GM10266 (cell line): ENCODE measurements around the gene SPATA2L.
A peak's percentile ranks its signal among the peaks of the same experiment; 100 is the strongest.
"Not testable (repeated sequence)": the region's sequence is repeated elsewhere in the genome, so short reads cannot be mapped to it uniquely, and the experiment has no call there.

ENCODE experiments used
- DNase-seq: peaks from one replicate; pipeline ENCODE4 v3.0.0; 2012; ENCODE audit errors: extremely low spot score
- TF ChIP-seq, protein P1 (sequence below): IDR thresholded peaks from 2 replicates; pipeline ENCODE4 v1.5.1; 2012; ENCODE audit warnings: mild to moderate bottlenecking, low read depth; ENCODE audit not compliant: control insufficient read depth, insufficient read depth; ENCODE audit errors: missing control alignments

SPATA2L gene

GRCh38 chr16:89667633-89668032, 33.9 kb downstream of the SPATA2L start:
- TF ChIP-seq, protein P1, sequence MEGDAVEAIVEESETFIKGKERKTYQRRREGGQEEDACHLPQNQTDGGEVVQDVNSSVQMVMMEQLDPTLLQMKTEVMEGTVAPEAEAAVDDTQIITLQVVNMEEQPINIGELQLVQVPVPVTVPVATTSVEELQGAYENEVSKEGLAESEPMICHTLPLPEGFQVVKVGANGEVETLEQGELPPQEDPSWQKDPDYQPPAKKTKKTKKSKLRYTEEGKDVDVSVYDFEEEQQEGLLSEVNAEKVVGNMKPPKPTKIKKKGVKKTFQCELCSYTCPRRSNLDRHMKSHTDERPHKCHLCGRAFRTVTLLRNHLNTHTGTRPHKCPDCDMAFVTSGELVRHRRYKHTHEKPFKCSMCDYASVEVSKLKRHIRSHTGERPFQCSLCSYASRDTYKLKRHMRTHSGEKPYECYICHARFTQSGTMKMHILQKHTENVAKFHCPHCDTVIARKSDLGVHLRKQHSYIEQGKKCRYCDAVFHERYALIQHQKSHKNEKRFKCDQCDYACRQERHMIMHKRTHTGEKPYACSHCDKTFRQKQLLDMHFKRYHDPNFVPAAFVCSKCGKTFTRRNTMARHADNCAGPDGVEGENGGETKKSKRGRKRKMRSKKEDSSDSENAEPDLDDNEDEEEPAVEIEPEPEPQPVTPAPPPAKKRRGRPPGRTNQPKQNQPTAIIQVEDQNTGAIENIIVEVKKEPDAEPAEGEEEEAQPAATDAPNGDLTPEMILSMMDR = no peak
- DNase-seq = no peak

- DNase-seq = not testable (repeated sequence)
Measured at GRCh38 chr16:89667000-89667399, 34.5 kb downstream of the SPATA2L start.

DNA sequence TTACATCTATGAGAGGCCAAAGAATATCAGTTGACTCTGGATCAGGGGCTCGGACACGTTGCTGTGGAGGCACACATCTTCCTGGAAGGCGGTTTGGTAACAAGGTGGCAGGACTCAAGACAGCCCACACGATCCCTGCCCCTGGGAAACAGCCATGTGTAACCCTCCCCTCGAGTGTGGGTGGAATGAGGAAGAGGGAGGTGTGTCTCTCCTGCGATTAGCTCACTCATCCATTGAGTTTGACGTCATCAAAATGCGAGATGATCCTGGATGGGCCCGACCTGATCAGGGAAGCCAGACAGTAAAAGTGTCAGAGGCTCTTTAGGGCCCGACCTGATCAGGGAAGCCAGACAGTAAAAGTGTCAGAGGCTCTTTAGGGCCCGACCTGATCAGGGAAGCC, 37.3 kb downstream of the SPATA2L start:
- not testable (repeated sequence) for DNase-seq

DNA sequence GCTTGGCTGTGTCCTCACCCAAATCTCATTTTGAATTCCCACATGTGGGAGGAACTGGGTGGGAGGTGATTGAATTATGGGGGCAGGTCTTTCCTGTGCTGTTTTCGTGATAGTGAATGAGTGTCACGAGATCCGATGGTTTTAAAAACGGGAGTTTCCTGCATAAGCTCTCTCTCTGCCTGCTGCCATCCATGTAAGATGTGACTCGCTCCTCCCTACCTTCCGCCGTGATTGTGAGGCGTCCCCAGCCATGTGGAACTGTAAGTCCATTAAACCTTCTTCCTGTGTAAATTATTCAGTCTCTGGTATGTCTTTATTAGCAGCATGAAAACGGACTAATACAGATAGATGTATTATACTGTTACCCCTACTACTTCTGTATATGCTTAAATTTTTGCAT, 40.3 kb downstream of the SPATA2L start:
- DNase-seq = no peak
- TF ChIP-seq, protein P1 = no peak

GRCh38 chr16:89660146-89660545, 41.4 kb downstream of the SPATA2L start:
- TF ChIP-seq, protein P1 = no peak
- DNase-seq = no peak

- TF ChIP-seq, protein P1 = no peak
- no peak for DNase-seq
Measured at GRCh38 chr16:89658221-89658879, 43.2 kb downstream of the SPATA2L start.

DNA sequence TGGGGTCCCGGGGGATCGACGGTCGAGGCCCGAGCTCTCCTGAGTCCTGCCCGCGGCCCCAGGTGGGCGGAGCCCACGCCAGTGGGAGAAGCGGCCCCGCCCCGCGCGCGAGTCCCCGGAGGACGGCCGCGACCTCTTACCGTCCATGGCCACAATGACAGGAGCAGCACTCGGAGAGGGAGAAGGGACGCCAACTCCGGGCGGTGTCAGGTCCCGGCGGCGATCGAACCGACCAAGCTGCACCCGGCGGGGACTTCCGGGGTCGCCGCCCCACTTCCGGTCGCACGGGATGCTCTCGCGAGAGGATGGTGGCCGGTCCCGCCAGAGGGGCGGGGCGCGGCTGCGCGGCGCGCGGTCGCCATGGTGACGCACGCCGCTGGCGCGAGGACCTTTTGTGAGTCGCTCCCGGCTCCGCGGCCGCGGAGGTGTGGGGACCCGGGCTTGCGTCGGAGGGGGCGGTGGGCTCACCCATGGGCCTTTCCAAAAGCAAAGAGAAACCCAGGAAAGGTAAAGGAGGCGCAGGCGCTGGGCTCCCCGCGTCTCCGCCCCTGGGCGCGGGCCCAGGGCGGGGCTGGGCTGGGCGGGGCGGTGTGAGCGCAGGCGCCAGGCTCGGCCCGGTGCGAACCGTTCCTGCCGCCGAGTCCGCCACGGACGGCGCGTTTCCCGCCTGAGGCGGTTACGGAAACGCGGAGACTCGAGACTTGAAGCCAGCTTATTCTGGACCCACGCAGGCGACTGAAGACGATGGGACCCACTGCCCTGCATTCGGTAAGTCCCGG, 43.9 kb downstream of the SPATA2L start, which contains the start of the genes CHMP1A and SPATA33:
Gene CHMP1A, minus strand, starts transcription at position 267 of the 779 bp plus-strand sequence. Its CDS starts 120 bp downstream, at position 147.
Gene SPATA33, plus strand, starts transcription at position 395 of the 779 bp plus-strand sequence. Its CDS starts 76 bp downstream, at position 471.
- peak; percentile 100 for DNase-seq
- TF ChIP-seq, protein P1 = no peak

DNA sequence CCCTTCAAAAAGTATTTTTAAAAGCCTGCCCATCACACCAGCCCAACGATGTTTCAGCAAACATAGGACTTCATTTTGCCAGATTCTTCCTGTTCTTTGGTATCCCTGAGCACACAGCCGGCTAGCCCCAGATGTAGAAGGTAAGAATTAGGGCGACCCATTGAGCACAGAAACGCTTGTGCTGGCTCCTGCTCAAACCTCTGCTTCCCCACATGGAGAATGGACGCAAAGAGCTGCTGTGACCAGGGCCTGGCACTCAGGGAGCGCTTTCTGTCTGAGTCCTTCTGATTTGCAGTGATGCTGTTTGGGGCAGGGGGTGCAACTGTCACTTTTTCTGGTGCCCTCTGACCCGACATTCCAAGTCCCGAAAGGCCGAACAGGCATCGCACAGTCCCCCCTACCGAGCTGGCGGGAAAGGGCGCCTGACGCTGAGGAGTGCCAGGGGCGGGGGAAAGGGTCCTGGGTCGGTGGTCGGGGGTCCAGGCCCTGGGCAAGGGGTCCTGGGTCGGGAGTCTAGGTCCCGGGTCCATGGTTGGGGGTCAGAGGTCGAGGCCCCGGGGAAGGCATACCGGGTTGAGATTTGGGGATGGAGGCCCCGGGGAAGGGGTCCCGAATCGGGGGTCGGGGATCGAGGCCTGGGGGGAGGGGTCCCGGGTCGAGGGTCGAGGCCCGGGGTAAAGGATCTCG, 44.9 kb downstream of the SPATA2L start:
- TF ChIP-seq, protein P1 = no peak
- DNase-seq = no peak
